Activated T-helper 1 cell treated with anti-CD3 and anti-CD28 coated beads, Interleukin-2, amount 50 U/mL, for 16 hours (primary cell): ENCODE measurements around the gene GAS7.

Experiments used
- DNase-seq, 2 donors: peaks; one replicate each; pipeline ENCODE4 v3.0.0-alpha.2; 2020; ENCODE audit warnings: low read depth in 1 of 2, low spot score in 1 of 2

GAS7 gene

GRCh38 chr17:10053782-10054540 lies 144.4 kb downstream of the GAS7 start:
- no peak for DNase-seq

GRCh38 chr17:10052106-10052813 lies 146.1 kb downstream of the GAS7 start:
- no peak for DNase-seq

- DNase-seq = no peak
Observed at GRCh38 chr17:10051112-10051511, 147.3 kb downstream of the GAS7 start.

- no peak for DNase-seq
Observed at GRCh38 chr17:10050597-10051101, 147.8 kb downstream of the GAS7 start.

GRCh38 chr17:10048629-10049350 lies 149.6 kb downstream of the GAS7 start:
- no peak for DNase-seq

- DNase-seq = no peak
Observed at GRCh38 chr17:10046786-10047785, 151.3 kb downstream of the GAS7 start.

GRCh38 chr17:10045871-10046658 lies 152.3 kb downstream of the GAS7 start:
- no peak for DNase-seq

- no peak for DNase-seq
Observed at GRCh38 chr17:10042589-10043244, 155.7 kb downstream of the GAS7 start.

GRCh38 chr17:10041916-10042588 lies 156.4 kb downstream of the GAS7 start:
- DNase-seq = no peak

GRCh38 chr17:10041287-10041612 lies 157.2 kb downstream of the GAS7 start:
- DNase-seq = no peak

GRCh38 chr17:10036511-10037061 lies 161.8 kb downstream of the GAS7 start:
- DNase-seq = no peak

- DNase-seq = no peak
Observed at GRCh38 chr17:10035885-10036284, 162.5 kb downstream of the GAS7 start.

GRCh38 chr17:10034719-10035475 lies 163.5 kb downstream of the GAS7 start:
- DNase-seq = no peak

GRCh38 chr17:10033959-10034358 lies 164.4 kb downstream of the GAS7 start:
- no peak for DNase-seq

GRCh38 chr17:10033449-10033848 lies 165.0 kb downstream of the GAS7 start:
- no peak for DNase-seq

- no peak for DNase-seq
Observed at GRCh38 chr17:10032118-10032852, 166.1 kb downstream of the GAS7 start.

- DNase-seq = no peak
Observed at GRCh38 chr17:10031606-10032005, 166.8 kb downstream of the GAS7 start.
